HG03025 (cell line): ENCODE data around the gene MAP3K21.

Source experiments
- ATAC-seq: cut with Tn5 transposase; IDR thresholded peaks from one replicate; pipeline ENCODE4 v1.9.1; 2021; ENCODE audit warnings: mild to moderate bottlenecking, moderate library complexity; ENCODE audit not compliant: unreplicated experiment, low FRiP score

Gene MAP3K21

DNA sequence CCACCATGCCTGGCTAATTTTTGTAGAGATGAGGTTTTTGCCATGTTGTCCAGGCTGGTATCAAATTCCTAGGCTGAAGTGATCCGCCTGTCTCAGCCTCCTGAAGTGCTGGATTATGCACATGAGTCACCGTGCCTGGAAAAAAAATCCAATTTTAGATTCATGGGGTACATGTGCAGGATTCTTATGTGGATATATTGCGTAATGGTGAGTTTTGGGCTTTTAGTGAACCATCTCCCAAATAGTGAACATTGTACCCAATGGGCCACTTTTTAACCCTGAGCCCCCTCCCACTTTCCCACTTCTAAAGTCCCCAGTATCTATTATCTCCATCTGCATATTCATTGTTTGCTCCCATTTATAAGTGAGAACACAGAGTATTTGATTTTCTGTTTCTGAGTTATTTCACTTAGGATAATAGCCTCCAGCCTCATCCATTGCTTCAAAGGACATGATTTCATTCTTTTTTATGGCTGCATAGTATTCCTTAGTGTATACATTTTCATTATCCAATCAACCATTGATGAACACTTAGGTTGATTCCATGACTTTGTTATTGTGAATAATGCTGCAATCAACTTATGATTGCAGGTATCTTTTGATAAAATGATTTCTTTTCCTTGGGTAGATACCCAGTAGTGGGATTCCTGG is 104.4 kb downstream of the MAP3K21 start:
- no peak for ATAC-seq

DNA sequence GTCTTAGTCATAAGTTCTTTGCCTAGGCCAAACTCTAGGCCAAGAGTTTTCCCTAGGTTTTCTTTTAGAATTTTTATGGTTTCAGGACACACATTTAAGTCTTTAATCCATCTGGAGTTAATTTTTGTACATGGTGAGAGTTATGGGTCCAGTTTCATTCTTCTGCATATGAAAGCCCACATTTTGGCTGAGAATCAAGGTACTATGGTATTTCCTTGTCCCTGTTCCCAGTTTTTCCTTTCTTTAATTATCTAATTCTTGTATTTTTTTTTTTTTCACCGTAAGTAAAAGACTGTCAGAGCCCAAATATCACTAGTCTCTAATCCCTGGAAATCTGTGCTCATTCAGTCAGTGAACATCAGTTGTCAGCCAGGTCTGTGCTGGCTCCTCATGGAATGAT is 105.4 kb downstream of the MAP3K21 start:
- ATAC-seq: no peak

GRCh38 chr1:233433436-233434210 is 106.1 kb downstream of the MAP3K21 start:
- ATAC-seq: no peak
